Stimulated activated CD4-positive, alpha-beta T cell treated with anti-CD3 and anti-CD28 coated beads, Interleukin-4, amount 100 ng/mL, for 48 hours (primary cell): ENCODE data around the gene ZNF423.
A peak's percentile ranks its signal among the peaks of the same experiment; 100 is the strongest.

Experiments
- DNase-seq, 2 donors: peaks; one replicate each; pipeline ENCODE4 v3.0.0-alpha.2; 2020; ENCODE audit warnings: low read depth in 2 of 2

ZNF423 gene

GRCh38 chr16:49460786-49461470, 395.0 kb downstream of the ZNF423 start:
- DNase-seq = no peak

- DNase-seq = no peak
Measured at GRCh38 chr16:49459953-49460735, 395.8 kb downstream of the ZNF423 start.

- DNase-seq = no peak
Measured at GRCh38 chr16:49458656-49459445, 397.1 kb downstream of the ZNF423 start.

GRCh38 chr16:49458243-49458642, 397.7 kb downstream of the ZNF423 start:
- DNase-seq = no peak

GRCh38 chr16:49457196-49457595, 398.7 kb downstream of the ZNF423 start:
- no peak for DNase-seq

- no peak for DNase-seq
Measured at GRCh38 chr16:49456763-49457162, 399.1 kb downstream of the ZNF423 start.

- no peak for DNase-seq
Measured at GRCh38 chr16:49455991-49456745, 399.7 kb downstream of the ZNF423 start.

- DNase-seq = no peak
Measured at GRCh38 chr16:49455181-49455990, 400.5 kb downstream of the ZNF423 start.

GRCh38 chr16:49454426-49455180, 401.3 kb downstream of the ZNF423 start:
- DNase-seq = no peak

GRCh38 chr16:49453983-49454382, 401.9 kb downstream of the ZNF423 start:
- no peak for DNase-seq

- no peak for DNase-seq
Measured at GRCh38 chr16:49453021-49453420, 402.9 kb downstream of the ZNF423 start.

- DNase-seq = no peak
Measured at GRCh38 chr16:49452578-49452977, 403.3 kb downstream of the ZNF423 start.

- no peak for DNase-seq
Measured at GRCh38 chr16:49452108-49452507, 403.8 kb downstream of the ZNF423 start.

GRCh38 chr16:49446805-49447204, 409.1 kb downstream of the ZNF423 start:
- DNase-seq = no peak

GRCh38 chr16:49443576-49443975, 412.3 kb downstream of the ZNF423 start:
- no peak for DNase-seq

GRCh38 chr16:49442805-49443204, 413.1 kb downstream of the ZNF423 start:
- no peak for DNase-seq

GRCh38 chr16:49441366-49441780, 414.5 kb downstream of the ZNF423 start:
- DNase-seq = peak; percentile 18 to 19

GRCh38 chr16:49440156-49441065, 415.5 kb downstream of the ZNF423 start:
- no peak for DNase-seq

GRCh38 chr16:49439676-49440075, 416.2 kb downstream of the ZNF423 start:
- no peak for DNase-seq
